Measurements from ENCODE around the gene RGS13. TPM values are rescaled to one million over a fixed set of nuclear protein-coding genes. Genes with fewer than 3 reads are reported as not detected.
A peak's percentile ranks its signal among the peaks of the same experiment; 100 is the strongest.

The RGS13 gene, protein sequence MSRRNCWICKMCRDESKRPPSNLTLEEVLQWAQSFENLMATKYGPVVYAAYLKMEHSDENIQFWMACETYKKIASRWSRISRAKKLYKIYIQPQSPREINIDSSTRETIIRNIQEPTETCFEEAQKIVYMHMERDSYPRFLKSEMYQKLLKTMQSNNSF
- 1 to 10 TPM in 3 of 4 donors, not detected in 1; 1.0 to 4.3 (median 2.5) TPM for total RNA-seq

DNA sequence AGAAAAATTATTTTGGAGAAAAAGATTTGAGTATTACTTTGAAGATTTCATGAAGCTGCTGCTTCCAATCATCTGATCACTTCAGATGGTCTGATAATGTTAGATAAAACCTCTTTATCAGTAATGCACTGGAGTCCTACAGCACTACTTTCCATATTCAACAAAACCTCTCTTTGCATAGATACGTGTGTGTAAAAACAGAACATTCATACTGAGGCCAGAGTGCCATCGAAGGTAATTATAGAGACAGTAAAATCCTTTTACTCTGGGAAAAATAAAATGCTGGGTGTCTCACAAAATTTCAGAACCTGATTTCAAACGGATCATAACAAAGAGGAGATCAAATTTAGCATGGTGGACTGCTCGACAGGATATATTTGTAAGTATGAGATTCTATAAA, at the start of gene RGS13:
Gene RGS13 (plus strand): TSS at position 209 of the 400 bp plus-strand sequence. CDS start 8,188 bp downstream, outside the sequence.
- no peaks in the 10 kb centered on the region for H3K4me1 ChIP-seq
- H3K27me3 ChIP-seq = no peaks in the 10 kb centered on the region
- no peak within 1 kb of the TSS for H3K27ac ChIP-seq (replicated peaks in 1 of 4)
- DNase-seq (ENCODE audit: extremely low spot score) = no peak
- H3K36me3 ChIP-seq = no peaks in the 10 kb centered on the region
- no peak for TF ChIP-seq EP300 (IDR thresholded peaks at IDR 0.05)
- no peak for TF ChIP-seq POLR2AphosphoS5 (IDR thresholded peaks at IDR 0.05)
- TF ChIP-seq, protein P1, sequence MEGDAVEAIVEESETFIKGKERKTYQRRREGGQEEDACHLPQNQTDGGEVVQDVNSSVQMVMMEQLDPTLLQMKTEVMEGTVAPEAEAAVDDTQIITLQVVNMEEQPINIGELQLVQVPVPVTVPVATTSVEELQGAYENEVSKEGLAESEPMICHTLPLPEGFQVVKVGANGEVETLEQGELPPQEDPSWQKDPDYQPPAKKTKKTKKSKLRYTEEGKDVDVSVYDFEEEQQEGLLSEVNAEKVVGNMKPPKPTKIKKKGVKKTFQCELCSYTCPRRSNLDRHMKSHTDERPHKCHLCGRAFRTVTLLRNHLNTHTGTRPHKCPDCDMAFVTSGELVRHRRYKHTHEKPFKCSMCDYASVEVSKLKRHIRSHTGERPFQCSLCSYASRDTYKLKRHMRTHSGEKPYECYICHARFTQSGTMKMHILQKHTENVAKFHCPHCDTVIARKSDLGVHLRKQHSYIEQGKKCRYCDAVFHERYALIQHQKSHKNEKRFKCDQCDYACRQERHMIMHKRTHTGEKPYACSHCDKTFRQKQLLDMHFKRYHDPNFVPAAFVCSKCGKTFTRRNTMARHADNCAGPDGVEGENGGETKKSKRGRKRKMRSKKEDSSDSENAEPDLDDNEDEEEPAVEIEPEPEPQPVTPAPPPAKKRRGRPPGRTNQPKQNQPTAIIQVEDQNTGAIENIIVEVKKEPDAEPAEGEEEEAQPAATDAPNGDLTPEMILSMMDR (IDR thresholded peaks at IDR 0.05) = no peak
- TF ChIP-seq POLR2A (IDR thresholded peaks at IDR 0.05; ENCODE audit: low read depth) = no peak
- intact Hi-C loops (cut with DNase I) = no loop called here
- no peak within 1 kb of the TSS for H3K4me3 ChIP-seq
- no peaks in the 10 kb centered on the region for H3K9me3 ChIP-seq
- WGBS = 86% methylated on average over 4 of the region's 4 CpGs

DNA sequence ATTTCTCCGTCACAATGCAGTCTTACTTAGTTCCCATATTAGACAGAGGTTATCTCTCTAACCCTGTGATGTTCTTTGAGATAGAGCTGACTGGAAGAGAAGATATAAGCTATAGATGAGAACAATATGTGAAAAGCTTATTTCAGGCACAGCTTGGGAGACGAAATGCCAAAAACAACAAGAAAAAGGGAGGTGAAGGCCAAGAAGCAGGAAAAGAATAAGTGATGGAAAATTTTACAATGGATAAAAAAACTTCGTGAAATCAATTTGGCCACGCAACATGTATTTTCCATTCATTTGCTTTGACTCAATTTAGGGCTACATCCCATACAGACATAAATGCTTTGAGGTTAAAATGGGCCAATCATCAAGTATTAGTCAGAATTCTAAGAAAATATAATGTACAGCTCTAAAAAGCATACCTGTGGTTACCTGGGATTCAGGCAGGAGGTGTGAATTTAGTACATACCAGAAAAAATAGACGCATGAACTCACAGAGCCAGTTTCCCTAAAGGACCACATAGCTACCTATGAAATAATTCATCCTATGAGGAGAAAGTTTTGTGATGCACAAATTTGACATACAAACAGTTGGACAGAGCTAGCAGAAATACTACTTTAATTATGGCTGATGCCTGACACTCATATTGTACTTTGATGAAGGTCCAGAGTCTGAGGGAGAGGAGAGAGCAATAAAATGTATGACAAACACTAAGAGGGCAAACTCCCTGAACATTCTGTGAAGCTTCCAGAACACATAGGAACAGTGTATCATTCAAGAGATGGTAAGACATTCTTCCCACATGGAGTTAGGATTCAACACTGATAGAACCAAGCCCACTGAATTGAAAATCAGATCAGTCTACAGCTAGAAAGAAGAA, 48.3 kb upstream of the RGS13 start:
- Histone ChIP-seq H3K27me3 (no peaks in the 10 kb centered on the region), H3K27ac (replicated peaks in 1 of 4) (peak overlapping the region; percentile 21 to 85 (median 76)), H3K36me3 (no peaks in the 10 kb centered on the region), H3K4me1 (peaks cover 4 to 33% (median 25%) of the 10 kb centered on the region in 4 donors), H3K4me3 (no peak overlapping the region), H3K9me3 (no peaks in the 10 kb centered on the region)
- intact Hi-C loops (cut with DNase I) = loop anchor here (5.0 kb wide), 1 partner anchor 95 kb away; no protein-coding TSS in a partner anchor
- DNase-seq (ENCODE audit: extremely low spot score) = no peak
- TF ChIP-seq POLR2AphosphoS5 (IDR thresholded peaks at IDR 0.05) (no peak), EP300 (IDR thresholded peaks at IDR 0.05) (no peak), POLR2A (IDR thresholded peaks at IDR 0.05; ENCODE audit: low read depth) (no peak)
- TF ChIP-seq, protein P1 (IDR thresholded peaks at IDR 0.05) = no peak
- WGBS = 88% methylated on average over 5 of the region's 5 CpGs

DNA sequence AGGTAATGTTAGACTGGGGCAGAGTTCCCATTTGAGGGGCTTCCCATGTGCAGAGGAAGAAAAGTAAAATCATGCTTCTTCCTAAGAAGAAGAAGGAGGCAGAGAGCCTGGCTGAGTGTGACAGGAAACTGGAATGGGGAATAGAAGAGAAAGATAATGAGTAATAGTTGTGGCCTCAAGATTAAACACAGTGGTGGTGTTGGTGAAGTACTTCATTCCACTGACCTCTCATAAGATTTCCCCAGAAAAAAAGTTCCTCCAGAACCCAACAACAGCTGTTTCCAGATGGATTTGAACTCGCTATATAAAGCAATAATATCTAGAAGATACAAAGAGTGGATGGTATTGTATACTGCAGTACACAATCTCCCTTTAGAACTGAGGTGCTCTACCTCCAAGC, 47.4 kb upstream of the RGS13 start:
- DNase-seq (ENCODE audit: extremely low spot score) = no peak
- H3K27me3 ChIP-seq = no peaks in the 10 kb centered on the region
- peaks cover 0 to 41% (median 34%) of the 10 kb centered on the region in 4 donors for H3K4me1 ChIP-seq
- TF ChIP-seq POLR2A (IDR thresholded peaks at IDR 0.05; ENCODE audit: low read depth) (no peak), EP300 (IDR thresholded peaks at IDR 0.05) (no peak), POLR2AphosphoS5 (IDR thresholded peaks at IDR 0.05) (no peak)
- TF ChIP-seq, protein P1 (IDR thresholded peaks at IDR 0.05) = no peak
- 91% methylated on average over 1 of the region's 1 CpG for WGBS
- H3K9me3 ChIP-seq = no peaks in the 10 kb centered on the region
- intact Hi-C loops (cut with DNase I) = loop anchor here (5.0 kb wide), 1 partner anchor 96 kb away; no protein-coding TSS in a partner anchor
- H3K36me3 ChIP-seq = no peaks in the 10 kb centered on the region
- no peak overlapping the region for H3K4me3 ChIP-seq
- peak overlapping the region; percentile 21 to 85 (median 71) for H3K27ac ChIP-seq (replicated peaks in 1 of 4)

DNA sequence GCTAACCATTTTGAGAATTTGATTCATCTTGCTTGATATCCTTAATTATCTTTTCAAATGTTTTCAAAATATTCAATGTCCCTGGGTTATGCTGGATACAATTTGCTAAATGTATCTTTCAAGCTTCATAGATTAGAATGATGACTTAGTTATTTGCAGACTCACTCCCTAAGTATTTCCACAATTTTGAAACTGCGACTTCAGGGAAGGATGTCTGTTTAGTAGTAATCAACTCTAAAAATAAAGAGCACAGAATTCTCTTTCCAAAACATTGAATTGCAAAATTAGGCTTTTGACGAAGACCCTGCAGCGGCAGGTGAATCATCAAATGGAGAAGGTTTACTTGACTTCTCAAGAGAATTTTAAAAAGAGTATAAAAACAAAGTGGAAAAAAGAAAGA, 46.1 kb upstream of the RGS13 start:
- Histone ChIP-seq H3K9me3 (no peaks in the 10 kb centered on the region), H3K4me3 (no peak overlapping the region), H3K4me1 (peaks cover 0 to 46% (median 35%) of the 10 kb centered on the region in 4 donors), H3K36me3 (no peaks in the 10 kb centered on the region), H3K27ac (replicated peaks in 1 of 4) (peak overlapping the region; percentile 67 to 85 (median 76)), H3K27me3 (no peaks in the 10 kb centered on the region)
- DNase-seq (ENCODE audit: extremely low spot score) = no peak
- whole genome bisulfite sequencing = 65% methylated on average over 3 of the region's 3 CpGs
- intact Hi-C loops (cut with DNase I) = loop anchor here (5.0 kb wide), 1 partner anchor 98 kb away; no protein-coding TSS in a partner anchor
- TF ChIP-seq, protein P1 (IDR thresholded peaks at IDR 0.05) = no peak
- TF ChIP-seq POLR2AphosphoS5 (IDR thresholded peaks at IDR 0.05) (peak in 1 of 2 donors; percentile 15), EP300 (IDR thresholded peaks at IDR 0.05) (no peak), POLR2A (IDR thresholded peaks at IDR 0.05; ENCODE audit: low read depth) (no peak)
